Ovary (tissue), 9 donors: ENCODE data around the gene GALP. TPM values are rescaled to one million over a fixed set of nuclear protein-coding genes. Genes with fewer than 3 reads are reported as not detected.

ENCODE experiments used
- DNase-seq, 5 donors: peaks; one replicate each; pipeline ENCODE4 v3.0.0-alpha.2; 2019 to 2020
- H3K27ac ChIP-seq, 2 donors: fragments of 200-600 bp; one replicate each; pipeline versions ENCODE4 v1.5.1 to v1.8.0; 2019 to 2022
- H3K27me3 ChIP-seq: fragments of 200-600 bp; one replicate; pipeline ENCODE4 v1.8.0; 2022
- H3K36me3 ChIP-seq: fragments of 200-600 bp; sonication (generic); one replicate; pipeline ENCODE4 v1.5.1; 2019
- H3K4me1 ChIP-seq: one replicate; pipeline ENCODE4 v1.8.1; 2013; ENCODE audit warnings: mild to moderate bottlenecking, moderate library complexity; ENCODE audit not compliant: insufficient read depth
- H3K4me3 ChIP-seq: fragments of 200-600 bp; sonication (generic); one replicate; pipeline ENCODE4 v1.5.1; 2017
- H3K9me3 ChIP-seq, 2 donors: fragments of 200-600 bp in 1 of 2; sonication (generic) in 1 of 2; one replicate each; pipeline versions ENCODE4 v1.5.1 to v1.8.1; 2013 to 2019; ENCODE audit warnings: mild to moderate bottlenecking in 1 of 2, moderate library complexity in 1 of 2
- CTCF ChIP-seq, 3 donors: fragments of 450-650 bp in 2 of 3; fragments of 200-600 bp in 1 of 3; IDR thresholded peaks; one replicate each; pipeline versions ENCODE4 v1.5.1 to v1.8.0; 2016 to 2022; ENCODE audit warnings: antibody characterized with exemption in 3 of 3, mild to moderate bottlenecking in 1 of 3
- EP300 ChIP-seq: sonication (generic); formaldehyde crosslinking; IDR thresholded peaks from one replicate; pipeline ENCODE4 v1.6.1; 2017; ENCODE audit warnings: antibody characterized with exemption
- POLR2A ChIP-seq: fragments of 450-650 bp; IDR thresholded peaks from one replicate; pipeline ENCODE4 v1.6.1; 2017; ENCODE audit warnings: antibody characterized with exemption, mild to moderate bottlenecking, moderate library complexity
- WGBS, 3 donors: extraction: QIAGEN DNeasy Blood & Tissue Kit in 1 of 3; methylation state at CpG; one replicate each; pipeline versions ENCODE4 v1.1.5 to v1.1.7; 2013 to 2017; 5-methylcytosine and 5-hydroxymethylcytosine counted together
- intact Hi-C, 4 donors: fragments of 100-400 bp; cut with DNase I; formaldehyde crosslinking; loops; one replicate each; pipeline versions ENCODE4 v1.11.0 to v1.15.1; 2022 to 2023
- polyA plus RNA-seq, 2 donors: library from polyadenylated mRNA; stranded (reverse); fragments of 200-250 nt in 1 of 2; fragments of 350-450 nt in 1 of 2; fragmentation: Illumina TruSeq in 1 of 2; extraction: RNeasy Lipid Tissue Mini Kit (QIAGEN cat#74804) in 1 of 2; gene quantifications; one replicate each; pipeline ENCODE4 v1.2.3, GENCODE V29; 2013 to 2014
- total RNA-seq, 7 donors: library from RNA; depleted of rRNA in 2 of 7; stranded (reverse); fragments of >200 nt in 2 of 7; fragmentation: NEBNext Ultra II Directional in 3 of 7; extraction: Animal tissue kit (Norgen Biotek cat#: 25700) in 3 of 7; gene quantifications; one replicate each; pipeline versions ENCODE4 v1.1.0 to v1.2.4, GENCODE V29; 2016 to 2023
- donor health status: DM: no; HTN: no; CAD: no; lungs with moderate emphysema.
- donor health status: DM: no; HTN: no; CAD: no.
- donor health status: Bipolar disorder and iron deficiency.
- donor health status: DM: yes; HTN: yes; CAD: no.
- donor health status: DM: no; HTN: no; CAD: no.
- donor health status: DM: yes; HTN: yes; CAD: no.

GALP gene
- total and polyA plus RNA-seq, 9 donors = not detected

DNA sequence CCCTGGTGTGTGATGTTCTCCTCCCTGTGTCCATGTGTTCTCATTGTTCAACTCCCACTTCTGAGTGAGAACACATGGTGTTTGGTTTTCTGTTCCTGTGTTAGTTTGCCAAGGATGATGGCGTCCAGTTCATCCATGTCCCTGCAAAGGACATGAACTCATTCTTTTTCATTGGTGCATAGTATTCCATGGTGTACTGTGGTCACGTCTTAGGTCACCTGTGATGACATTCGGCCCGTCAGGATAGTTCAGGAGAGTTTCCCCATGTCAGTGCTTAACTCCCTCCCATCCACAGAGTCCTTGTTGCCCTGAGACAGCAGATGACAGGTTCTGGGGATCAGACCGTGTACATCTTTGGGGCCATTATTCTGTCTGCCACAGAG, 26.2 kb upstream of the GALP start:
- intact Hi-C loops = loop anchor here in 1 of 4 donors (10.0 kb wide), 1 partner anchor 155 kb away; no protein-coding TSS in a partner anchor
- Histone ChIP-seq H3K4me1 (peaks cover 12% of the 10 kb centered on the region), H3K36me3 (no peaks in the 10 kb centered on the region), H3K27me3 (no peaks in the 10 kb centered on the region), H3K27ac (no peak overlapping the region), H3K9me3 (no peaks in the 10 kb centered on the region), H3K4me3 (no peak overlapping the region)
- 87 to 94% (median 91%) methylated on average over 5 of the region's 5 CpGs for WGBS, 3 donors
- no peak for DNase-seq
- TF ChIP-seq EP300 (no peak), POLR2A (no peak), CTCF (IDR thresholded peaks at IDR 0.05) (no peak)

DNA sequence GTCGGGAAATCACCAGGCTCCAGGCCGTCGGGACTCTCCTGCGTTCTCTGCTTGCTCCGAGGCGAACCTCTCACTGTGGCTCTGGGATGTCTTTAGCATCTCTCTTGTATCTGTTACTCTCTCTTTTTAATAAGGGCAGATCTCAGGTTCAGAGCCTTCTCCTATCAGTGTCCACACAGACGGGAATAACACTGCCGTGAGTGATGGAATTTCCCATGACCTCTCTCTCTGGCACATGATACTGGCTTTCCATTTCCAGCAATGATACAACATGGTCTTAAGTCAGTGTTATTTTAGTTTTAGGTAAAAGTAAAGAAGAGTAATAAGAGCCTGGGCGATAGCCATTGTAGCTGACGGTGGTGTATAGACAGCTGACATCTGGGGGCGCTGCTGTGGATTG, 25.4 kb upstream of the GALP start:
- no peak overlapping the region for H3K27ac ChIP-seq
- no peaks in the 10 kb centered on the region for H3K27me3 ChIP-seq
- WGBS, 3 donors = 78 to 82% (median 79%) methylated on average over 11 of the region's 11 CpGs
- H3K9me3 ChIP-seq = no peaks in the 10 kb centered on the region
- H3K4me3 ChIP-seq = no peak overlapping the region
- peaks cover 12% of the 10 kb centered on the region for H3K4me1 ChIP-seq
- intact Hi-C loops = no loop called here
- no peaks in the 10 kb centered on the region for H3K36me3 ChIP-seq
- no peak for TF ChIP-seq POLR2A
- TF ChIP-seq CTCF (IDR thresholded peaks at IDR 0.05) = no peak
- no peak for TF ChIP-seq EP300
- no peak for DNase-seq

GRCh38 chr19:56152644-56153043, 23.2 kb upstream of the GALP start:
- no peaks in the 10 kb centered on the region for H3K36me3 ChIP-seq
- DNase-seq = no peak
- TF ChIP-seq POLR2A (no peak), EP300 (no peak), CTCF (IDR thresholded peaks at IDR 0.05) (no peak)
- peaks cover 2% of the 10 kb centered on the region for H3K4me1 ChIP-seq
- intact Hi-C loops = no loop called here
- no peaks in the 10 kb centered on the region for H3K9me3 ChIP-seq
- H3K27ac ChIP-seq = no peak overlapping the region
- H3K27me3 ChIP-seq = no peaks in the 10 kb centered on the region
- H3K4me3 ChIP-seq = no peak overlapping the region
- 60 to 78% (median 74%) methylated on average over 2 of the region's 2 CpGs for WGBS, 3 donors

- Histone ChIP-seq H3K36me3 (no peaks in the 10 kb centered on the region), H3K27ac (no peak overlapping the region), H3K4me1 (peaks cover 1% of the 10 kb centered on the region), H3K4me3 (no peak overlapping the region), H3K9me3 (no peaks in the 10 kb centered on the region), H3K27me3 (no peaks in the 10 kb centered on the region)
- TF ChIP-seq EP300 = no peak
- TF ChIP-seq POLR2A = no peak
- no peak for TF ChIP-seq CTCF (IDR thresholded peaks at IDR 0.05)
- intact Hi-C loops = no loop called here
- WGBS, 3 donors = 67 to 70% (median 68%) methylated on average over 6 of the region's 6 CpGs
- DNase-seq = no peak
These were observed 22.3 kb upstream of the GALP start for GRCh38 chr19:56153507-56153906.
